GM15510 (cell line): Measurements from ENCODE around the gene PSMC1.

Experiments used
- POLR2A ChIP-seq: IDR thresholded peaks from 3 replicates; pipeline ENCODE4 v1.6.1; 2011; ENCODE audit warnings: borderline replicate concordance; ENCODE audit not compliant: insufficient read length; ENCODE audit errors: extremely low read depth

The PSMC1 gene

DNA sequence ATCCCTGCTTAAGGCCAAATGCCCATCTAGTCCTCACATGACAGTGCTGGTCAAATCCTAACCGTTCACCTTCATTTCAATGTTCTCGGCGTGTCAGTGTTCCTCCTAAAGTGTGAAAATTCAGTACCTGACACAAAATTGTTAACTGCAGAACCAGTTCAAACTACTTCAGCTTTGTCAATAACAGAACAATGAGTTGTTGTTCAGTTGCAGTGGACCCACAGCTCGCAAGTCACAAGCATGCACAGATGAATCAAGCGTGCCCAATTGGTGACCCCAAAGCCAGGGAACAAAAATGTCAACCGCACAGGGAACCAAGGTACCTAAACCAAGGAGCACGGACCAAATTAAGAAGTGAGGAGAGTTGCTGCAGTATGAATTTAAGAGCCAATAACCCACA, 52.2 kb downstream of the PSMC1 start:
- no peak for TF ChIP-seq POLR2A

DNA sequence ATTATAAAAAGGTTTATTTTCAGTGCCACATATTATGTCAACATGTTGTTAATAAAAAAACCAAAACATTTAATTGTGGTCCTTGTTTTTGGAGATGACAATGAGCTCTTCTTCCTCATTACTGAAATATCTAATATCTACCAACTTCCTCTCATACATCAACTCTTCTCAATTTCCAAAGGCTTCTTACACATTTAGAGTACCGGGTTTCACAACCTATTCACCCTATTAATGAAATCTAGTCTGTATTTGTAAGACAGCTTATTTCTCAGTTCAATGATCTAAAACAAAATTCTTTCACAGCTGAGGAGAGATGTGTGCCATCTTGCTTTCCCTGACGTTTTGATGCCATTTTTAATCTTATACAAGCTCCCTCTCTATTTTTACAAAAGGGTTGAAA, 60.9 kb downstream of the PSMC1 start:
- no peak for TF ChIP-seq POLR2A

DNA sequence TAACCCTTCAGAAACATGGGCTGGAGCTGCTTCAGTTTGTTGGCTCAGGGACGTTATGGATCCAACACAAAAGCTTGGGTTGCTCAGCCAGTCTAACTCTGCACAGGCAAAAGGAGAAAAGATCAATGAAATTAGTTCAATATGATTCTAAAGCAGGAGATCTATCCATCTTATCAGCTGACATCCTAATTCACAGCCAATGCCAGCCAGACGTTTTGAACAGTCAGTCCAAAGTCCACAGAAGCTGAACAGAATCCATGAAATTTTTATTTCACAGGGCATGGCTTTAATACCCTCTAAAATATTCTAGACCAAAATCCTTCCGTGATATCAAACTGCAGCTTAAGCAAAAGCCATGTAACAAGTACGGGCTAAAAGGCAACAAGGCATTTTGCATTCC, 61.7 kb downstream of the PSMC1 start:
- TF ChIP-seq POLR2A, result no peak

DNA sequence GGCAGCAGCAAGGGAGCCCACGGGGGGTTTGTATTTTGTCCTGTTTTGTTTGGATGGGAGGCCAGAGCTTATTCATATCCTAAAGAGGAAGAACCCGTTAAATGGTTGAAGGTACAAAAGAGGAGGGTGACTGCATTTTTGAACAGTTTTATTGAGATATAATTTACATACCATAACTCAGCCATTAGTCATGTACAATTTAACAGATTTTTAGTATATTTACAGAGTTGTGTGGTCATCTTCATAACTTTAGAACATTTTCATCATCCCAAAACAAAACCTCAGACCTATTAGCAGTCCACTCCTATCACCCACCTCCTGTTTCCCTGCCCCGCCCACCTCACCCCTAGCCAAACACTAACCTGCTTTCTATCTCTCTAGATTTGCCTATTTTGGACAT, 62.8 kb downstream of the PSMC1 start:
- no peak for TF ChIP-seq POLR2A

DNA sequence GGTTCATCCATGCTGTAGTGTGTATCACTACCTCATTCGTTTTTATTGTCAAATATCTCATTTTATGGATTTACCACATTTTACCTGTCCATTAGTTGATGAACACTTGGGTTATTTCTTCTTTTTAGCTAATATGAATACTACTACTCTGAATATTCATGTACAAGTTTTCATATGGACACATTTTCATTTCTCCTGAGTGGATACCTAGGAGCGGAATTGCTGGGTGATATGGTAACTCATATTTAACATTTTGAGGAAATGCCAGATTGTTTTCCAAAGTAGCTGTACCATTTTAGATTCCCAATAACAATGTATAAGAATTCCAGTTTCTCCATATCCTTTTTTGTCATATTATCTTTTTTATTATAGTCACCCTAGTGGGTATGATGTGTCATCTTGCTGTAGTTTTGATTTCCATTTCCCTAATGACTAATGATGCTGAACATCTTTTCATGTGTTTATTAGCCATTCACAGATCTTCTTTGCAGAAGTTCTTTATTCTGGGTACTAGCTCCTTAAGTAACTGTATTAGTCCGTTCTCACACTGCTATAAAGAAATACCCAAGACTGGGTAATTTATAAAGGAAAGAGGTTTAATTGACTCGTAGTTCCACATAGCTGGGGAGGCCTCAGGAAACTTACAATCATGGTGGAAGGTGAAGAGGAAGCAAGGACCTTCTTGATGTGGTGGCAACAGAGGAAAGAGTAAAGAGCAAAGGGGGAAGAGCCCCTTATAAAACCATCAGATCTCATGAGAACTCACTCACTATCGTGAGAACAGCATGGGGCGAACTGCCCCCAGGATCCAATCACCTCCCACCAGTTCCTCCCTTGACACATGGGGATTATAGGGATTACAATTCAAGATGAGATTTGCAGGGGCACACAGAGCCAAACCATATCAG, 63.5 kb downstream of the PSMC1 start:
- TF ChIP-seq POLR2A, result no peak

DNA sequence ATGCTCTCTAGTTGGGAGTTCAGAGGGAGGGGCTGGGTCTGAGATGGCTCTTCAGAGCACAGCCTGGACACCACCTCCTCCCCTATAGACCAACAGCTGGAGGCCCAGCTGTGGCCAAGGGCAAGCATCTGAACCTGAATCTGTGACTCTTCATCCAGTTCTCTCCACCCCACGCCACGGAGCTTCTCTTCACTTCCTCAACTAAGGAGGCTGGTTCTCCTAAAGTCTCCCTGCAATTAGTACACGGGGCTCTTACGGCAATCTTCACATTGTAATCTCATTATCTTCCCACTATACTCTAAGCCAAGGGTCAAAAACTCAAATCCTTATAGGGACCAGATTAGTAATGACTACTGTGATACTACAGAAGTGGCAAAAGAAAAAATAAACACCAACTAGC, 65.5 kb downstream of the PSMC1 start:
- TF ChIP-seq POLR2A, result no peak
